Cerebellar nuclear complex (tissue), 1 donor: ENCODE data around the gene DKK3.

Source experiments
- DNase-seq, 2 experiments: peaks; one replicate each; lab custom pipeline; 2025; lab: John Stamatoyannopoulos, UW

Gene DKK3

DNA sequence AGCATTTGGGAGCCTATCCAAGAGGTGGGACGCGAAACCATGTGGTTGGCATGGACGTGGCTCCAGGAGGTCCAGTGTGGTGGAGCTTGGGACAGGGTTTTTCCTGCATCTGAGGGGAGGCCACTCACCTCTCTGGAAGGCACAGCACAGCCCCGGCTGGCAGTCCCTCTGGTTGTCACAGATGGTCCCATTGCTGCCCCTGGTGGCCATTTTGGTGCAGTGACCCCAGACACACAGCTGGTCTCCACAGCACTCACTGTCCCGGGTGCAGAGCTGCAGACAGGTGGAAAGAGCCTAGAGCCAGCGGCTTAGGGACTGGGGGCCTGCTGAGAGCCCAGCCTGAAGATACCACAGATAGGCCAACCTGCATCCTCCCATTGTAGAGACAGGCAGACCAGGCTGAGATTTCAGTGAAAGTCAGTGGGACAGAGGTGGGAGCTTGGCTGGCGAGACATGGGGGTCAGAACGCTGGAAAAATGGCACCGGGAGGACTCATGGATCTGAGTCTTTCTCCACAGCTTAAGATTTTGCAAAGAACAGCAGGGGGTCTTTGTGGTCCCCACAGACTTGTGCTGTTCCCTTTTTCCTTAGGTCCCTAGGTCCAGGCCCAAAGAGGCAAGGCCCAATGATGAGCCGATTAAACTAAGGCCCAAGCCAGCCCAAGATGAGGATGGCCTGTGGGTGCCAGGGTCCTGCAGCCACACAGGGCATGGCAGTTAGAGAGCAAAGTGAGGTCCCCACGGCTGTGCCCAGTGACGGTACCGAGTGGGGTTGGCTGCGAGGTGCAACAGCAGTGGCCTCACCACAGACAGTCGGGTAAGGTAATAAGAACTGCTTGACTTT is 41.4 kb downstream of the DKK3 start:
- DNase-seq, result peak in 1 of 2 experiments; percentile 25

GRCh38 chr11:11966354-11966741 is 42.1 kb downstream of the DKK3 start:
- no peak for DNase-seq

GRCh38 chr11:11965656-11966353 is 42.6 kb downstream of the DKK3 start:
- DNase-seq, result no peak

DNA sequence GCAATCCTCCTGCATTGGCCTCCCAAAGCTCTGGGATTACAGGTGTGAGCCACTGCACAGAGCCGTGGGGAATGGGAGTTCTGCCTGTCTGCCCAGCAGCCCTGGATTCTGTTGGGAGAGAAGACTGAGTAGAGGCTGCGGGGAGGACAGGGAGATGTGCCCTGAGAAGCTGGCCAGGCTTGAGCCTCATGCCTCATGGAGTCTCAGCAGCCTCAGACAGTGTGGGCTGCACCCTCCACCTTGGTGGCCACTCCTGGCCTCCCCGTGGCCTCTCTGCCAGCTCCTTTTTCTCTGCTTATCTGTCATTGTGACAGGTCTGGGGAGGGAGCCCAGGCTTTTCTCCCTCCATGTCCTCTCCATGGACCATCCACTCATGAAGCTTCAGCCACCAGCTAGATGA is 43.2 kb downstream of the DKK3 start:
- DNase-seq, result no peak

GRCh38 chr11:11964774-11965150 is 43.7 kb downstream of the DKK3 start:
- no peak for DNase-seq

DNA sequence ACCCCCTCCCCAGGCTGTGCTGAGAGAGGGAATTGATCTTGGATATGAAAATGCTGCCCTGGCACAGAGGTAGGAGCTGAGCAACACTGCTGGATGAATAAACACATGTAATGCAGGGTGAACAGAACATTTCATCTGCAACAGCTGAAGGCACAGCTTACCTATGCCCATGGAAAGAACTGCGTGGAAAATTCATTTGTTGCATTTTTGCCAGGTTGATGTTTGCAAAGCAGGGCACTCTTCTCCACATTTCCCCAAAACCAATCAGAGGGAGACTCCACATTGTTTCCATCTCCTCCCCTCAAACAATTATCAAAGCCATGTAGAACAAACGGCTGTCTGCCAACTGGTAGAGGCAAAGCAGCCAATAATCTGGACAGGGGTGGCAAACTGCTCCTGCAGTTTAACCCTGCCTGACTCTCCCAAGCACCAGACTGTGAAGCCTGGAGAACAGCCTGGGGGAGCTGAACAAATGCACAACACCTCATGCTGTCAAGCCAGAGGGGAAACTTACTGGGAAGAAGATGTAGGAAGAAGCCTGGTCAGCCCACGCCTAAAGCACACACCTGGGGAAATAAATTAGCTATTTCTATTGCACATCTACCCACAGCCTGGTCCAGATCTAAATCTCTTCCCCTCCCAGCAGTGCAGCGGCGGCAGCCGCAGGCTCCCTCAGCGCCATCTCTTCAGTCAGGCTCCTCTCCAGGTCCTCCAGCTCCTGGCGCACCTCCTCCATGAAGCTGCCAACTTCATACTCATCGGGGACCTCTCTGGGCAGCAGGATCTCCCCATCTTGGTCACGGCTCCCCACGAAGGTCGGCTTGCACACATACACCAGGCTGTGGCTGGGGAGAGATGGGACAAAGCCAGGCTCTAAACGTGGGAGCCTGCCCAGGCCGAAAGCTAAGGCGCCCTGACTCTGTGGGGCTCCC is 44.3 kb downstream of the DKK3 start:
- no peak for DNase-seq

DNA sequence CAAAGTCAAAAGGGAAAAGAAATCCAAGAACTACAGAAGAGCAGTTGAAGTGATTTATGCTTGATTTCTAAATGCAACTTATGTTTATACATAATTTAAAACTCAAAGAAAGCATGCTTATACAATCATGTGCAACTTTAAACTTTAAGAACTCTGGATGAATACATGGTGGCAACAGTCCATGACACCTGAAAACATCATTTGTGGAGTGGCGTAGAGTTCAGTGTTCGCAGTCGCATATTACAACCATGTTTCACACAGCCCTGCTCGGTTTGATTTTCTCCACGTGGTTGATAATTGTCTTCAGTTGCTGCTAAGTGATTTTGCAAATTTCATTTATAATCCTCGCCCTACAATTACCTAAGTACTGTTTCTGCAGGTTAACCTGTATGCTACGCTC is 45.4 kb downstream of the DKK3 start:
- no peak for DNase-seq

GRCh38 chr11:11961399-11962028 is 46.9 kb downstream of the DKK3 start:
- DNase-seq, result no peak

DNA sequence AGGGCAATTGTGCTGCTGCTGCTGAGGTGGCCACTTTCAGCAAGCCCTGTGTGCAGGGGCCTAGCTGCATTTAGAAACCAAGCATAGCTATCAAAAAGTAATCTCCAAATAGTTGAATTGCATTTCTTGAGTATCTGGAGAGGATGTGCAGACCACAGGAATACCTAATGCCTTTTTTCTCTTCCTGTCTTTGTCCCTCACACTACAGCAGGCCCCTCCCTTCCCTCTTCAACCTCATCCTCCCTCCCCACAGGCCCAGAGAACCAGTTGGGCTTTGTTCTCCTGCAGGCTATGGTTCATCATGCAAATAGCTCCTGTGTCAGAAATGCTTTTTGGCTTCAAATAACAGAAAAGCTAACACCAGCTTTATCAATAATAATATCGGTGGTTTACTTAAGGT is 47.7 kb downstream of the DKK3 start:
- DNase-seq, result no peak

DNA sequence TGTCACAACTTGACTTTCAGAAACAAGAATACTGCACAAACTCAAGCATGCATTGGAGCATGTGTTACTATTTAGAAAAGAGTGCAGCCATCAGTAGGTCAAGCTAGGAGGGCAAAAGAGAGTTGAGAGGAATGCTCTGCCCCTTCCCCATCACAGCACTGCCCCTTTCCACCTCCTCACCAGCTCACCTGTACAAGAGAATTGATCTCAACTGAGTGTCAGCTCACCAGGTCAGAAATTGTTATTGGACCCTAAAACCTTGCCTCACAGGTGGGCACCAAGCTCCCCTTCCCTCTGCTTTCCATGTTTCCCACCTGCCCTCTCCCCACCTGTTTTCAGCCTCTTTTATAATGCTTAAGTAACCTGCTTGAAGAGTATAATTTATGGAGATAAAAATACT is 48.8 kb downstream of the DKK3 start:
- DNase-seq, result no peak

- DNase-seq, result no peak
These were observed 49.8 kb downstream of the DKK3 start for GRCh38 chr11:11958403-11959231.

GRCh38 chr11:11956006-11956405 is 52.4 kb downstream of the DKK3 start:
- no peak for DNase-seq

DNA sequence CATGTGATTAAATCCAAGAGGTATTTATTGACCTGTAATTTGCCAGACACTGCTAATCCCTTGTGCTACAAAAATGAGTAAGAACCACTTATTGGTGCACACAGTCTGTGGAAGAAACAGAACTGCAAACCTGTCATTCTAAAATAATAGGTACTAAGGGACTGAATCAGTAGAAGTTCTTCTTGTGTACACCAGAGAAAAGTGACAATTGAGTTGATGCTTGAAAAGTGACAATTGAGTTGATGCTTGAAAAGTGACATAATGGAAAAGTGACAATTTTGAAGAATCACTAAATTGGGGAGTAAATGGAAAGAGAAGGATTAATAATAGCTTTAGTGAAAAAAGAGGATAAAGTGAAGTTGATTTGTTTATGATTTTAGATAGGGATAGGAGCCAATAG is 56.4 kb downstream of the DKK3 start:
- no peak for DNase-seq

GRCh38 chr11:11949482-11949881 is 58.9 kb downstream of the DKK3 start:
- no peak for DNase-seq

- DNase-seq, result no peak
These were observed 60.0 kb downstream of the DKK3 start for GRCh38 chr11:11948242-11948947.

DNA sequence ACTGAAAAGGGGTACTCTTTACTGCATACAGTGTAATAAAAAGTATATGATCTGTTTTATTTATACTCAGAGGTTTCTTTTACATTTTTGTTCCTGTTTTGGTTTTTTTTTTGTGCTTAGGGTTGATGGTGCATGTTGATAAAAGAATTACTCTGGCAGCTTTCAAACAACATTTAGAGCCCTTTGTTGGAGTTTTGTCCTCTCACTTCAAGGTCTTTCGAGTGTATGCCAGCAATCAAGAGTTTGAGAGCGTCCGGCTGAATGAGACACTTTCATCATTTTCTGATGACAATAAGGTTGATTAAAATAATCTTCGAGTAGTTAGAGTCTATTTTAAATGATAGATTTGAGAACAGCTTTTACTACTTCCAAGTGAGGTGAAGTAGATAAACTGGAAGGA is 60.6 kb downstream of the DKK3 start:
- no peak for DNase-seq

GRCh38 chr11:11946878-11947277 is 61.5 kb downstream of the DKK3 start:
- DNase-seq, result no peak

- DNase-seq, result no peak
These were observed 62.2 kb downstream of the DKK3 start for GRCh38 chr11:11946180-11946579.

GRCh38 chr11:11944444-11944843 is 64.0 kb downstream of the DKK3 start:
- no peak for DNase-seq

DNA sequence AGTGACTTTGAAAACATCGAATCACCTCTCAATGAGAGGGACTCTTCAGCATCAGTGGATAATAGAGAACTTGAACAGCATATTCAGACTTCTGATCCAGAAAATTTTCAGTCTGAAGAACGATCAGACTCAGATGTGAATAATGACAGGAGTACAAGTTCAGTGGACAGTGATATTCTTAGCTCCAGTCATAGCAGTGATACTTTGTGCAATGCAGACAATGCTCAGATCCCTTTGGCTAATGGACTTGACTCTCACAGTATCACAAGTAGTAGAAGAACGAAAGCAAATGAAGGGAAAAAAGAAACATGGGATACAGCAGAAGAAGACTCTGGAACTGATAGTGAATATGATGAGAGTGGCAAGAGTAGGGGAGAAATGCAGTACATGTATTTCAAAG is 65.8 kb downstream of the DKK3 start:
- DNase-seq, result no peak
